Upper lobe of right lung (tissue), 1 donor: ENCODE measurements around the gene ZFHX3. TPM values are rescaled to one million over a fixed set of nuclear protein-coding genes. Genes with fewer than 3 reads are reported as not detected.

ENCODE experiments used
- ATAC-seq: fragments of 200-7000 bp; cut with Tn5 transposase; one replicate; pipeline ENCODE4 v1.9.1; 2020; ENCODE audit warnings: mild to moderate bottlenecking, moderate library complexity
- DNase-seq: peaks from one replicate; pipeline ENCODE4 v3.0.0-alpha.2; 2020
- H3K27ac ChIP-seq: fragments of 200-600 bp; one replicate; pipeline ENCODE4 v1.8.0; 2022
- H3K27me3 ChIP-seq: fragments of 200-600 bp; one replicate; pipeline ENCODE4 v1.8.0; 2022; ENCODE audit warnings: mild to moderate bottlenecking
- H3K36me3 ChIP-seq: fragments of 200-600 bp; one replicate; pipeline ENCODE4 v1.8.0; 2022
- H3K4me1 ChIP-seq: fragments of 200-600 bp; one replicate; pipeline ENCODE4 v1.8.0; 2022
- H3K4me3 ChIP-seq: fragments of 200-600 bp; one replicate; pipeline ENCODE4 v1.8.0; 2022; ENCODE audit warnings: mild to moderate bottlenecking
- H3K9me3 ChIP-seq: fragments of 200-600 bp; one replicate; pipeline ENCODE4 v1.8.0; 2022
- CTCF ChIP-seq: fragments of 200-600 bp; IDR thresholded peaks from one replicate; pipeline ENCODE4 v1.8.0; 2022; ENCODE audit warnings: antibody characterized with exemption
- intact Hi-C: fragments of 100-400 bp; cut with DNase I; formaldehyde crosslinking; loops from one replicate; pipeline ENCODE4 v1.11.0; 2022
- total RNA-seq: library from RNA; stranded (reverse); fragmentation: NEBNext Ultra II Directional; extraction: Animal tissue kit (Norgen Biotek cat#: 25700); gene quantifications from one replicate; pipeline ENCODE4 v1.2.1, GENCODE V29; 2021
- donor health status: DM: no; HTN: yes; CAD: no; lungs with severe emphysema.

ZFHX3 gene
- total RNA-seq, 1 donor from 2014 or later = 29.0 TPM

- Histone ChIP-seq H3K27me3 (no peaks in the 10 kb centered on the region), H3K9me3 (no peaks in the 10 kb centered on the region), H3K27ac (no peak overlapping the region), H3K4me1 (no peaks in the 10 kb centered on the region), H3K4me3 (no peak overlapping the region), H3K36me3 (no peaks in the 10 kb centered on the region)
- ATAC-seq (no peak), DNase-seq (no peak)
- no peak for TF ChIP-seq CTCF
- intact Hi-C loops = no loop called here
Measured at GRCh38 chr16:73094371-73094770, 46.4 kb upstream of the ZFHX3 start.

- intact Hi-C loops = no loop called here
- Histone ChIP-seq H3K9me3 (no peaks in the 10 kb centered on the region), H3K4me3 (no peak overlapping the region), H3K27ac (no peak overlapping the region), H3K27me3 (no peaks in the 10 kb centered on the region), H3K4me1 (no peaks in the 10 kb centered on the region), H3K36me3 (no peaks in the 10 kb centered on the region)
- no peak for TF ChIP-seq CTCF
- ATAC-seq (no peak), DNase-seq (no peak)
Measured at GRCh38 chr16:73093146-73094144, 45.5 kb upstream of the ZFHX3 start.

DNA sequence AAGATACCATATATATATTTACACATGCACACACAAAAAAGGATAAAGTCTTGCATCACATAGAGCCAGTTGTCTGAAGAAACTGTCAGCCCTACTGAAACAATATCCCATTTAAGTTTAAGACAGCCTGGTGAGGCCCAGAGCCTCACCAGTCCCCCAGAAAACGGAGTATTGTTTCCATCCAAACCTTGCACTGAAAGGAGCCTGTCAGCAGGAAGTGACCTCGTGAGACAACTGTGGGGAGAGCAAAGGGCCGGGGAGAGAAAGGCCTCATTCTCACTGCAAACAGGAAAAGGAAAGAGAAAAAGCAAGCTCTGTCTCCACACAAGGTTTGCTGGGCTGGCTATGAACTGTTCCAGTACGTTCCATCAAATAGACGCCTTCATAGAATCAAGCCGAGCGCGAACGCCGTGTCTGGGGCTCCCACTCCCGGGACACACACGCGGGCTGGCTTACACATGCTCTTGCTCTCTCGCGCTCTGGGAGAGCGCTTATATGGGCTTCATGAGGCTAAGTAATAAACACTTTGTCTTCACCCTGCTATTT, 44.4 kb upstream of the ZFHX3 start:
- DNase-seq = no peak
- H3K27me3 ChIP-seq = no peaks in the 10 kb centered on the region
- H3K4me1 ChIP-seq = no peaks in the 10 kb centered on the region
- H3K27ac ChIP-seq = no peak overlapping the region
- no peaks in the 10 kb centered on the region for H3K9me3 ChIP-seq
- intact Hi-C loops = no loop called here
- H3K36me3 ChIP-seq = no peaks in the 10 kb centered on the region
- H3K4me3 ChIP-seq = no peak overlapping the region
- ATAC-seq = no peak
- TF ChIP-seq CTCF = no peak

DNA sequence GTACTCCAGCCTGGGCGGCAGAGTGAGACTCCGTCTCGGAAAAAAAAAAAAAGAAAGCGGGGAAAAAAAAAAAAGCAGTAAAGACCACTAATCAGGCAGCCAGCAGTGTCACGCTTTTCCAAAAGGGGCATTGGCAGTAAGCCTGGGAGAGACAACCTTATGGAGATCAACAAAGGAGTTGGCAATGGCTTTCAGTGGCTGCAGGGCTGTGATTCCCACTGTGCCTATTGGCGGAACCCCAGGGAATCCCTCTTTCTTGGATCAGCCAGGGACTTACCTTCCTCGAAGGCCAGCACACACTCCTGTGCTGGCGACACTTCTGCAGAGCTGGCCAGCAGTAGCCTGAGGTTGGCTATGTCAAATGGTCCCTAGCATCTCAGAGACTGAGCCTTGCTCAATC, 43.2 kb upstream of the ZFHX3 start:
- H3K4me1 ChIP-seq = no peaks in the 10 kb centered on the region
- H3K9me3 ChIP-seq = no peaks in the 10 kb centered on the region
- H3K36me3 ChIP-seq = no peaks in the 10 kb centered on the region
- ATAC-seq = no peak
- no peak overlapping the region for H3K4me3 ChIP-seq
- TF ChIP-seq CTCF = no peak
- no peak for DNase-seq
- intact Hi-C loops = no loop called here
- H3K27me3 ChIP-seq = no peaks in the 10 kb centered on the region
- H3K27ac ChIP-seq = no peak overlapping the region

- Histone ChIP-seq H3K4me1 (no peaks in the 10 kb centered on the region), H3K27me3 (no peaks in the 10 kb centered on the region), H3K9me3 (no peaks in the 10 kb centered on the region), H3K27ac (no peak overlapping the region), H3K36me3 (no peaks in the 10 kb centered on the region), H3K4me3 (no peak overlapping the region)
- intact Hi-C loops = no loop called here
- DNase-seq (no peak), ATAC-seq (no peak)
- TF ChIP-seq CTCF = no peak
Measured at GRCh38 chr16:73089420-73089819, 41.5 kb upstream of the ZFHX3 start.
